Neural crest cell (in vitro differentiated cells): ENCODE results near the gene FBXW7. TPM values are rescaled to one million over a fixed set of nuclear protein-coding genes. Genes with fewer than 3 reads are reported as not detected.

Source experiments
- DNase-seq: peaks from one replicate; pipeline ENCODE4 v3.0.0; 2021; ENCODE audit warnings: low read depth, mixed read lengths, low spot score
- H3K27ac Mint-ChIP-seq: one replicate; pipeline ENCODE4 v1.8.0; 2021; ENCODE audit warnings: mild to moderate bottlenecking, mixed read lengths; ENCODE audit not compliant: unreplicated experiment
- H3K27me3 Mint-ChIP-seq: 2 replicates; pipeline ENCODE4 v1.8.0; 2021; ENCODE audit warnings: low read depth, mild to moderate bottlenecking, mixed read lengths
- H3K36me3 Mint-ChIP-seq: 2 replicates; pipeline ENCODE4 v1.8.0; 2021; ENCODE audit warnings: low read depth, mild to moderate bottlenecking, mixed read lengths
- H3K4me1 Mint-ChIP-seq: 2 replicates; pipeline ENCODE4 v1.8.0; 2021; ENCODE audit warnings: mixed read lengths
- H3K4me3 Mint-ChIP-seq: one replicate; pipeline ENCODE4 v1.8.0; 2021; ENCODE audit warnings: mild to moderate bottlenecking, mixed read lengths
- H3K9me3 Mint-ChIP-seq: 2 replicates; pipeline ENCODE4 v1.8.0; 2021; ENCODE audit warnings: mixed read lengths
- CTCF ChIP-seq: fragments of 200-600 bp; sonication (generic); conservative IDR thresholded peaks from 2 replicates; pipeline ENCODE4 v1.5.0; 2021; ENCODE audit warnings: antibody characterized with exemption, mild to moderate bottlenecking
- total RNA-seq: library from RNA; stranded (reverse); gene quantifications from 2 replicates; pipeline ENCODE4 v1.2.1, GENCODE V29; 2021

FBXW7 gene
- total RNA-seq, 1 donor from 2014 or later, result 33.4 TPM

- H3K9me3 Mint-ChIP-seq, result no peaks in the 10 kb centered on the region
- peaks cover 17% of the 10 kb centered on the region for H3K36me3 Mint-ChIP-seq
- DNase-seq, result no peak
- H3K4me3 Mint-ChIP-seq, result no peak overlapping the region
- H3K27ac Mint-ChIP-seq, result no peak overlapping the region
- H3K4me1 Mint-ChIP-seq, result no peaks in the 10 kb centered on the region
- H3K27me3 Mint-ChIP-seq, result no peaks in the 10 kb centered on the region
- TF ChIP-seq CTCF, result no peak
These were observed 195.1 kb downstream of the FBXW7 start for GRCh38 chr4:152340818-152341217.

- TF ChIP-seq CTCF, result no peak
- H3K27ac Mint-ChIP-seq, result no peak overlapping the region
- H3K9me3 Mint-ChIP-seq, result no peaks in the 10 kb centered on the region
- no peaks in the 10 kb centered on the region for H3K4me1 Mint-ChIP-seq
- no peak overlapping the region for H3K4me3 Mint-ChIP-seq
- H3K27me3 Mint-ChIP-seq, result no peaks in the 10 kb centered on the region
- H3K36me3 Mint-ChIP-seq, result peaks cover 20% of the 10 kb centered on the region
- DNase-seq, result no peak
These were observed 196.3 kb downstream of the FBXW7 start for GRCh38 chr4:152339576-152339975.

- no peaks in the 10 kb centered on the region for H3K4me1 Mint-ChIP-seq
- no peak overlapping the region for H3K4me3 Mint-ChIP-seq
- DNase-seq, result no peak
- no peaks in the 10 kb centered on the region for H3K27me3 Mint-ChIP-seq
- H3K27ac Mint-ChIP-seq, result no peak overlapping the region
- no peak for TF ChIP-seq CTCF
- no peaks in the 10 kb centered on the region for H3K9me3 Mint-ChIP-seq
- peaks cover 7% of the 10 kb centered on the region for H3K36me3 Mint-ChIP-seq
These were observed 201.0 kb downstream of the FBXW7 start for GRCh38 chr4:152334931-152335330.

- Mint-ChIP-seq H3K4me1 (no peaks in the 10 kb centered on the region), H3K27me3 (no peaks in the 10 kb centered on the region), H3K27ac (no peak overlapping the region), H3K9me3 (no peaks in the 10 kb centered on the region), H3K4me3 (no peak overlapping the region), H3K36me3 (peaks cover 5% of the 10 kb centered on the region)
- DNase-seq, result no peak
- TF ChIP-seq CTCF, result no peak
These were observed 204.8 kb downstream of the FBXW7 start for GRCh38 chr4:152331042-152331441.

GRCh38 chr4:152328582-152328981, 207.3 kb downstream of the FBXW7 start:
- DNase-seq, result no peak
- Mint-ChIP-seq H3K27me3 (no peaks in the 10 kb centered on the region), H3K36me3 (peaks cover 7% of the 10 kb centered on the region), H3K4me3 (no peak overlapping the region), H3K9me3 (no peaks in the 10 kb centered on the region), H3K4me1 (no peaks in the 10 kb centered on the region), H3K27ac (no peak overlapping the region)
- TF ChIP-seq CTCF, result no peak
